ENCODE data around the gene MCF2L2.
A peak's percentile ranks its signal among the peaks of the same experiment; 100 is the strongest.
"Not testable (repeated sequence)": the region's sequence is repeated elsewhere in the genome, so short reads cannot be mapped to it uniquely, and the experiment has no call there.

The MCF2L2 gene

GRCh38 chr3:183449391-183449790 is 21.0 kb upstream of the MCF2L2 start:
- Mint-ChIP-seq H3K4me3 (no peak overlapping the region), H3K27ac (no peak overlapping the region), H3K27me3 (no peaks in the 10 kb centered on the region), H3K36me3 (ENCODE audit: low read depth) (peaks cover 8% of the 10 kb centered on the region), H3K9me3 (peaks cover 3% of the 10 kb centered on the region), H3K4me1 (ENCODE audit: low read depth) (peaks cover 18% of the 10 kb centered on the region)
- DNase-seq = no peak

- no peak overlapping the region for H3K27ac Mint-ChIP-seq
Measured at GRCh38 chr3:183448369-183449128, 20.1 kb upstream of the MCF2L2 start.

GRCh38 chr3:183447206-183448001 is 19.0 kb upstream of the MCF2L2 start:
- peaks cover 16% of the 10 kb centered on the region for H3K9me3 Mint-ChIP-seq
- DNase-seq = peak; percentile 81

More at GRCh38 chr3:183448369-183449128, 20.1 kb upstream of the MCF2L2 start:
- H3K27me3 Mint-ChIP-seq = no peaks in the 10 kb centered on the region
- peak overlapping the region; percentile 93 for H3K4me3 Mint-ChIP-seq
- DNase-seq = no peak
- H3K9me3 Mint-ChIP-seq = peaks cover 7% of the 10 kb centered on the region
- H3K4me1 Mint-ChIP-seq (ENCODE audit: low read depth) = peaks cover 18% of the 10 kb centered on the region
- peaks cover 8% of the 10 kb centered on the region for H3K36me3 Mint-ChIP-seq (ENCODE audit: low read depth)

GRCh38 chr3:183446838-183447205 is 18.4 kb upstream of the MCF2L2 start:
- H3K27ac Mint-ChIP-seq = no peak overlapping the region
- H3K4me1 Mint-ChIP-seq (ENCODE audit: low read depth) = peaks cover 18% of the 10 kb centered on the region
- H3K4me3 Mint-ChIP-seq = peak overlapping the region; percentile 93
- no peaks in the 10 kb centered on the region for H3K27me3 Mint-ChIP-seq
- no peak for DNase-seq
- peaks cover 16% of the 10 kb centered on the region for H3K9me3 Mint-ChIP-seq
- peaks cover 4% of the 10 kb centered on the region for H3K36me3 Mint-ChIP-seq (ENCODE audit: low read depth)

More at GRCh38 chr3:183447206-183448001, 19.0 kb upstream of the MCF2L2 start:
- H3K4me3 Mint-ChIP-seq = peak overlapping the region; percentile 93
- H3K36me3 Mint-ChIP-seq (ENCODE audit: low read depth) = peaks cover 7% of the 10 kb centered on the region
- peak overlapping the region; percentile 87 for H3K27ac Mint-ChIP-seq
- H3K4me1 Mint-ChIP-seq (ENCODE audit: low read depth) = peaks cover 18% of the 10 kb centered on the region
- no peaks in the 10 kb centered on the region for H3K27me3 Mint-ChIP-seq

GRCh38 chr3:183444748-183445147 is 16.3 kb upstream of the MCF2L2 start:
- no peaks in the 10 kb centered on the region for H3K27me3 Mint-ChIP-seq
- peaks cover 18% of the 10 kb centered on the region for H3K4me1 Mint-ChIP-seq (ENCODE audit: low read depth)
- peaks cover 4% of the 10 kb centered on the region for H3K36me3 Mint-ChIP-seq (ENCODE audit: low read depth)
- no peak overlapping the region for H3K4me3 Mint-ChIP-seq
- no peak for DNase-seq
- no peak overlapping the region for H3K27ac Mint-ChIP-seq
- peaks cover 18% of the 10 kb centered on the region for H3K9me3 Mint-ChIP-seq

GRCh38 chr3:183443395-183444385 is 15.3 kb upstream of the MCF2L2 start:
- Mint-ChIP-seq H3K4me1 (ENCODE audit: low read depth) (peaks cover 18% of the 10 kb centered on the region), H3K4me3 (no peak overlapping the region), H3K36me3 (ENCODE audit: low read depth) (peaks cover 4% of the 10 kb centered on the region), H3K9me3 (peaks cover 18% of the 10 kb centered on the region), H3K27ac (no peak overlapping the region), H3K27me3 (no peaks in the 10 kb centered on the region)
- no peak for DNase-seq

- peaks cover 4% of the 10 kb centered on the region for H3K36me3 Mint-ChIP-seq (ENCODE audit: low read depth)
- no peak overlapping the region for H3K4me3 Mint-ChIP-seq
- peaks cover 18% of the 10 kb centered on the region for H3K9me3 Mint-ChIP-seq
- no peak for DNase-seq
- peaks cover 16% of the 10 kb centered on the region for H3K4me1 Mint-ChIP-seq (ENCODE audit: low read depth)
- H3K27ac Mint-ChIP-seq = no peak overlapping the region
- no peaks in the 10 kb centered on the region for H3K27me3 Mint-ChIP-seq
Measured at GRCh38 chr3:183442994-183443393, 14.6 kb upstream of the MCF2L2 start.

- not testable (repeated sequence) for DNase-seq; H3K36me3 Mint-ChIP-seq (ENCODE audit: low read depth); H3K4me3 Mint-ChIP-seq; H3K27ac Mint-ChIP-seq; H3K27me3 Mint-ChIP-seq
- H3K4me1 Mint-ChIP-seq (ENCODE audit: low read depth) = peaks cover 22% of the 10 kb centered on the region
- peaks cover 18% of the 10 kb centered on the region for H3K9me3 Mint-ChIP-seq
Measured at GRCh38 chr3:183440521-183440920, 12.1 kb upstream of the MCF2L2 start.

GRCh38 chr3:183439515-183439914 is 11.1 kb upstream of the MCF2L2 start:
- peaks cover 31% of the 10 kb centered on the region for H3K4me1 Mint-ChIP-seq (ENCODE audit: low read depth)
- no peak overlapping the region for H3K4me3 Mint-ChIP-seq
- H3K27me3 Mint-ChIP-seq = no peaks in the 10 kb centered on the region
- no peak overlapping the region for H3K27ac Mint-ChIP-seq
- H3K36me3 Mint-ChIP-seq (ENCODE audit: low read depth) = no peaks in the 10 kb centered on the region
- DNase-seq = no peak
- H3K9me3 Mint-ChIP-seq = peaks cover 16% of the 10 kb centered on the region

GRCh38 chr3:183438735-183439134 is 10.3 kb upstream of the MCF2L2 start:
- Mint-ChIP-seq H3K4me1 (ENCODE audit: low read depth) (peaks cover 31% of the 10 kb centered on the region), H3K27ac (no peak overlapping the region), H3K36me3 (ENCODE audit: low read depth) (no peaks in the 10 kb centered on the region)

GRCh38 chr3:183437666-183438564 is 9.5 kb upstream of the MCF2L2 start:
- H3K36me3 Mint-ChIP-seq (ENCODE audit: low read depth) = no peaks in the 10 kb centered on the region
- no peaks in the 10 kb centered on the region for H3K27me3 Mint-ChIP-seq
- no peak overlapping the region for H3K27ac Mint-ChIP-seq
- DNase-seq = no peak
- no peak overlapping the region for H3K4me3 Mint-ChIP-seq
- peaks cover 4% of the 10 kb centered on the region for H3K9me3 Mint-ChIP-seq
- H3K4me1 Mint-ChIP-seq (ENCODE audit: low read depth) = peaks cover 31% of the 10 kb centered on the region

More at GRCh38 chr3:183438735-183439134, 10.3 kb upstream of the MCF2L2 start:
- no peak overlapping the region for H3K4me3 Mint-ChIP-seq
- DNase-seq = no peak
- peaks cover 12% of the 10 kb centered on the region for H3K9me3 Mint-ChIP-seq
- H3K27me3 Mint-ChIP-seq = no peaks in the 10 kb centered on the region

- no peak overlapping the region for H3K4me3 Mint-ChIP-seq
- H3K27ac Mint-ChIP-seq = no peak overlapping the region
- no peak for DNase-seq
- peaks cover 2% of the 10 kb centered on the region for H3K9me3 Mint-ChIP-seq
- H3K27me3 Mint-ChIP-seq = no peaks in the 10 kb centered on the region
- no peaks in the 10 kb centered on the region for H3K36me3 Mint-ChIP-seq (ENCODE audit: low read depth)
- peaks cover 31% of the 10 kb centered on the region for H3K4me1 Mint-ChIP-seq (ENCODE audit: low read depth)
Measured at GRCh38 chr3:183437061-183437460, 8.6 kb upstream of the MCF2L2 start.

GRCh38 chr3:183435661-183436060 is 7.2 kb upstream of the MCF2L2 start:
- no peaks in the 10 kb centered on the region for H3K36me3 Mint-ChIP-seq (ENCODE audit: low read depth)
- H3K27ac Mint-ChIP-seq = peak overlapping the region; percentile 68
- DNase-seq = no peak
- H3K4me1 Mint-ChIP-seq (ENCODE audit: low read depth) = peaks cover 40% of the 10 kb centered on the region
- no peaks in the 10 kb centered on the region for H3K27me3 Mint-ChIP-seq
- peaks cover 2% of the 10 kb centered on the region for H3K9me3 Mint-ChIP-seq
- no peak overlapping the region for H3K4me3 Mint-ChIP-seq

Measured in activated T-cell treated with anti-CD3 and anti-CD28 coated beads, Interleukin-2, amount 50 U/mL, for 24 hours (primary cell).